Activated CD4-positive, alpha-beta T cell treated with anti-CD3 and anti-CD28 coated beads for 24 hours (primary cell): ENCODE results near the gene TLN1.
A peak's percentile ranks its signal among the peaks of the same experiment; 100 is the strongest.

Experiments used
- DNase-seq, 2 donors: peaks; one replicate each; pipeline ENCODE4 v3.0.0-alpha.2; 2020; ENCODE audit warnings: low read depth in 2 of 2

TLN1 gene

GRCh38 chr9:35706951-35707350 is 25.0 kb downstream of the TLN1 start:
- no peak for DNase-seq

GRCh38 chr9:35705836-35706430 is 26.1 kb downstream of the TLN1 start:
- no peak for DNase-seq

GRCh38 chr9:35705372-35705771 is 26.6 kb downstream of the TLN1 start:
- DNase-seq: no peak

GRCh38 chr9:35703906-35704672 is 27.9 kb downstream of the TLN1 start:
- no peak for DNase-seq

GRCh38 chr9:35702696-35703095 is 29.3 kb downstream of the TLN1 start:
- no peak for DNase-seq

GRCh38 chr9:35700942-35701341 is 31.1 kb downstream of the TLN1 start:
- no peak for DNase-seq

- no peak for DNase-seq
Observed at GRCh38 chr9:35700031-35700430, 32.0 kb downstream of the TLN1 start.

- no peak for DNase-seq
Observed at GRCh38 chr9:35698231-35698630, 33.8 kb downstream of the TLN1 start.

- no peak for DNase-seq
Observed at GRCh38 chr9:35697486-35697885, 34.5 kb downstream of the TLN1 start.

- peak; percentile 21 to 36 for DNase-seq
Observed at GRCh38 chr9:35696520-35697215, 35.3 kb downstream of the TLN1 start.

- DNase-seq: no peak
Observed at GRCh38 chr9:35695943-35696401, 36.0 kb downstream of the TLN1 start.

GRCh38 chr9:35691757-35692301 is 40.2 kb downstream of the TLN1 start:
- DNase-seq: no peak

- DNase-seq: no peak
Observed at GRCh38 chr9:35691334-35691650, 40.7 kb downstream of the TLN1 start.

GRCh38 chr9:35690614-35691333 is 41.2 kb downstream of the TLN1 start:
- DNase-seq: peak in 1 of 2 donors; percentile 37

GRCh38 chr9:35690294-35690613 is 41.7 kb downstream of the TLN1 start:
- no peak for DNase-seq

- no peak for DNase-seq
Observed at GRCh38 chr9:35689542-35690293, 42.3 kb downstream of the TLN1 start, which contains the start of gene TPM2. TPM2 (minus strand) TSS chr9:35689925; CDS start chr9:35689817, 108 bp downstream.

- peak in 1 of 2 donors; percentile 27 for DNase-seq
Observed at GRCh38 chr9:35688558-35689541, 43.1 kb downstream of the TLN1 start.

GRCh38 chr9:35687972-35688557 is 43.9 kb downstream of the TLN1 start:
- DNase-seq: no peak

GRCh38 chr9:35687306-35687705 is 44.7 kb downstream of the TLN1 start:
- DNase-seq: no peak
